Ammon's horn (tissue), 1 donor: ENCODE results near the gene DUSP2.

Experiments used
- DNase-seq: peaks from one replicate; pipeline ENCODE4 v3.0.0-alpha.2; 2016; ENCODE audit warnings: low spot score

DUSP2 gene

DNA sequence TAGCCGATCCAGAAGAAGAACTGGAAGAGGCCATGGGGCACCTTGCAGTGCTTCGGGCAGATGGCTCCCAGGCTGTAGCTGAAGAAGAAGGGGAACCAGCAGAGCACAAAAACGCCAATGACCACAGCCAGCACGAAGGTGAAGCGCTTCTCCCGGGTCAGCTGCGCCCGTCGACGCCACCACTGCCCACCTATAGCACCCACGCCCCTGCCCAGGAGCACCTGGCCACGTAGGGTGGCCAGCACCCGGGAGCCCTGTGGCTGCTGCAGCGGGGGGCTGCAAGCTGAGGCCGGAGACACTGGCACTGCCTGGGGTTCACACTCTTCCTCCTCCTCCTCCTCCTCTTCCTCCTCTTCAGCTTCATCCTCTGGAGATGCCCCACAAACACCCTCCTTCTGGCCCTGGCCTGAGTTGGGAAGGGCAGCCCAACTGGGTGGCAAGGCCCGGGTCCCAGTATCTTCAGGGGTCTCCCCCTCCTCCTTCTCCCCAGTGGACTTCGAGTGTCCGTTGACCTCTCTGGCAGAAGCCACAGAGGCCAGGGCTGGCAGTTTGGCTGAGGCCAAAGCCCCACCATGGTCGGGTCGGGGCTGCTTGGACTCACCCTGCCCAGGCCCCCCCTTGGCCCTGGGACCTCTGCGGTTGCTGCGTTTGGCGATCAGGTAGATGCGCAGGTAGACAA lies 30.2 kb downstream of the DUSP2 start:
- no peak for DNase-seq

DNA sequence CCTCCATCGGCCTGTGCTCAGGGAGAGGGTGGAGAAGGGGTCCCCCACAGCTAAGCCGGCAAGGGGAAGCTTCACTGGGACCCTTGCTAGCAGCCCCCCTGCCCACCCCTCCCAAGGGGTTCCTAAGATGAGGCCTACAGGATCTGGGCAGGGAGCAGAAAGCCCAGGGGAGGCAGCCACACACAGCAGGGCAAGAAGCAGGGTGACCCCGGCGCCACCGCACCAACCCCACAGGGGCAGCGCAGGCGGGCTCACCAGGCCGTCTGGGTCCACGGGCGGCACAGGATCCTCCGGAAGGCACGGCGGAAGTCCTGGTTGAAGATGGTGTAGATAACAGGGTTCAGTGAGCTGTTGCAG lies 30.7 kb downstream of the DUSP2 start:
- no peak for DNase-seq

- DNase-seq: no peak
These were observed 31.3 kb downstream of the DUSP2 start for GRCh38 chr2:96113951-96114350.

GRCh38 chr2:96113367-96113677 lies 31.9 kb downstream of the DUSP2 start:
- DNase-seq: no peak

- DNase-seq: no peak
These were observed 32.5 kb downstream of the DUSP2 start for GRCh38 chr2:96112501-96113366.

- no peak for DNase-seq
These were observed 33.3 kb downstream of the DUSP2 start for GRCh38 chr2:96111823-96112500.

DNA sequence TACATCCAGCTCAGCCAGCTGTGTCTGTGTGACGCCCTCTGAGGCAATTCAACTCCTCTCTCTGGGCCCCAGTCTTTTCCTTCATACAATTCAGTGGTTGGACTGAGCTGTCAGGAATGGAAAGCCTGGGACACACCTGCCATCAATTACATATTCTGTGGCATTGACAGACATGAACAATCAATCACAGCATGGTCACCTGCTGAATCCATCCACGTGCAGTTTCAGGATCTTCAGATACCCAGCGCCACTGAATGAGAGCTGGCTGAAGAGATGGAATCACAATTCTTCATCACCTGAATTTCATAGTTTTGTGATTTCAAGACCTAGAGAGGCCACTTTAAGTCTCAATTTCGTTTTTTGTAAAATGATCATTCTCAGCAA lies 34.0 kb downstream of the DUSP2 start:
- no peak for DNase-seq

- DNase-seq: no peak
These were observed 34.5 kb downstream of the DUSP2 start for GRCh38 chr2:96110621-96111256.

- no peak for DNase-seq
These were observed 35.2 kb downstream of the DUSP2 start for GRCh38 chr2:96109931-96110511.

DNA sequence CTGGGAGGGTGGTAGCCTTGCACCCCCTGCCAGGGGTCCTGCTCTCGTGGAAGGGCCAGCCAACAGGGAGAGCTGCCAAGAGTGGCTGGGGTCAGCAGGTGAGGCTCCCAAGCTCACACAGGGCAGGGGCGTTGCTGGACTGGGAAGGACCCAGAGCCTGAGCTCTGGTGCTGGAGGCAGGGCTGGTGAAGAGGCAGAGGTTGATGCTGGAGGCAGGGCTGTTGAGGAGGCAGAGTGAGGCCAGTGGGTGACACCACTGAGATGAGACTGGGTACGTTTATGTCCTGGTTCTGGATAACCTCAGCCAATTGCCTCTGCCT lies 35.9 kb downstream of the DUSP2 start:
- no peak for DNase-seq

- DNase-seq: no peak
These were observed 36.5 kb downstream of the DUSP2 start for GRCh38 chr2:96108541-96109360.

- DNase-seq: no peak
These were observed 37.1 kb downstream of the DUSP2 start for GRCh38 chr2:96108151-96108540.

DNA sequence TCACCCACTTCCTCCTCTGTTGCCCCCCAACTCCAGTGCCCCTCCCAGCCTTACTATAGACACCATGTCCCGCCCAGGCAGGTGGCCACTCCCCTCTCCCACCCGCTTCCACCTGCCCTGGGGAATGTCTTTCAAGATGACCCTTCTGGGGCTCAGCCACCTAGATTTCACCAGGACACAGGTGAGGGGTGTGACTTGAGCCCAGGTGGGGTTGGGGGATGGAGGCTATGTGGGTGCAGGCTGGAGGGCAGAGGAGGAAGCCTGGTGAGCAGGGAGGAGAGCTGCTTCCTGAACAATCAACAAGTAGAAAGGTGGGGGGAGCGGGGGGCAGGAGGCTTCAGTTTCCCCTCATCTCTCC lies 37.6 kb downstream of the DUSP2 start:
- DNase-seq: no peak

DNA sequence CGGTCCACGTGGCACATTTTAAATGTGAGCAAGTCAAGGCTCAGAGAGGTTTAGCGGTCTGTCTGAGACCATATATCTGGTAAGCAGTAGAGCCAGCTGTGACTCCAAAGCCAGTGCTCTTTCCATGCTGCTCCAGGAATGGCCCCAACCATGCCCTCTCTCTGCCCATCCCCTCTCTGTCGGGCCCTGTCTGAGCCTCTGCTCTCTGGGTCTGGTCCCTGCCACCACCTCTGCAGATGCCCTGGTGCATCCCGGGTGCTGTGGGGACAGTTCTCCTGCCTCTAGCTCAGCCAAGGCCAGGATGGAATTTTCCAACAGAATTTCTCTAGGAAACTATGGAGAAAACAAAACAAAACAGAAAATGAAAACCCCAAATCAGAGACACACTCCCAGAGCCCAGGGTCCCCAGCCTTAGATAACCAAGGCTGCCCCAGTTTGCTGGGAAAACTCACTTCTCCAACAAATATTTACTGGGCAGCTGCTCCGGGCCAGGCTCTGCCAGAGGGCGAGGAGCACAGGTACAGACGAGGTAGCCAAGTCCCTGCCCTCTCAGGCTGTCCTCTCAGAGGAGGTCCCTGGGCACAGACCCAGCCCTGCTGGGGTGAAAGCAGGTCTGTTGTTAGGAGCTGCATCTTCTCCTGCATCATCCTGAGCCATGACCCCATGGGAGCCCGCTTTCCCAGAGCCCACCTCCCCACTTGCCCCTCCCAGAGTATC lies 38.1 kb downstream of the DUSP2 start:
- no peak for DNase-seq

GRCh38 chr2:96105994-96106715 lies 39.1 kb downstream of the DUSP2 start:
- no peak for DNase-seq

- no peak for DNase-seq
These were observed 39.9 kb downstream of the DUSP2 start for GRCh38 chr2:96105152-96105915.

- DNase-seq: no peak
These were observed 40.8 kb downstream of the DUSP2 start for GRCh38 chr2:96104487-96104861.

DNA sequence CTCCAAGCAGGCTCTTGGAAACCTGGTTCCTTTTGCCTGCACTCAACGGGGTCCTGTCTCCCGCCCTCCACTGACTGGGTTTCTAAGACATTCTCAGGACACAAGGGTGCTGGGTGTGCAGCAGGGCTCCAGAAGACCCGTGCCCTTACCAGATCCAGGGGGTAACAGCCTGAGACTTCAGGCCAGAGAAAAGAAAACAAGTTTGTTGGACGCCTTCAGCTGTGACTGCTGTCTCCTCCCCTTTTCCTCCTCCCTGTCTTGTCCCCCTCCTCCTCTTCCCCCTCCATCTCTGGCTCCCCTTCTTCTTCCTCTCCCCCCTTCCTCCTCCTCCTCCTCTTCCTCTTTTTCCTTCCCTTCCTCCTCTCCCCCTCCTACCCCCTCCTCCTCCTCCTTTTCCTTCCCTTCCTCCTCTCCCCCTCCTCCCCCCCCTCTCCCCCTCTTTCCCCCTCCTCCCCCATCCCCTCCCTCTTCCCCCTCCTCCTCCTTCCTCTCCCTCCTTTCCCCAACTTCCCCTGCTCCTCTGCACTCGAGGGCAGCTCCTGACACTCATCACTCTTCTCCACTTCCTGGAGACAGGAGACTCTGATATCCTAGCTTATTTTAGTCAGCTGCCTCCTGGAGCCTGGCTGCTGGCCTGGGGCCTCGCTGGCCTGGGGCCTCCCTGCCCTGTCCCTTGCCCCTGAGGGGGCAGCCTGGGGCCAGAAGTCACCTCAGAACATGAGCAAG lies 41.3 kb downstream of the DUSP2 start:
- DNase-seq: no peak

DNA sequence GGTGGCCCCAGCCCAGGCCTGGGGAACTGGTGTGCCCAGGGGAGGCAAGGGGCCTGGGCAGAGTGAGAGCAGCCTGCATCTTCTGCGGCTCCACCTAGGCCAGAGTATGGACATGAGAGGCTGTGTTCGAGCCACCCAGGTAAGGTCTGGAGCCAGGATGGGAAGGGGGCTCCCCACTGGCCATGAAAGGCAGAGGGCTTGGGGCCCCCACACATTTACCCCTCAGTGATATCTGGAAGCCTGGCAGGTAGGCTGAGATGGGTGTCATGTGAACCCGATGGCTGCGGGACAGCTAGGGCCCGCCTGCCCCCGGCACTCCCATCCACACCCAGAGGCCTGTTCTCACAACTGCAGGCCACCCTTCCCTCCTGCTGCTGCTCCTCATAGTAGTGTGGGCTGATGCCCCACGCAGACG lies 42.0 kb downstream of the DUSP2 start:
- no peak for DNase-seq
